Heart right ventricle (tissue), 16 donors: ENCODE measurements around the gene RNASEH2A. TPM values are rescaled to one million over a fixed set of nuclear protein-coding genes. Genes with fewer than 3 reads are reported as not detected.
A peak's percentile ranks its signal among the peaks of the same experiment; 100 is the strongest.

ENCODE experiments used
- ATAC-seq, 8 donors: fragments of 200-7000 bp; cut with Tn5 transposase; one replicate each; pipeline ENCODE4 v1.9.1; 2020; ENCODE audit warnings: mild to moderate bottlenecking in 8 of 8, moderate library complexity in 8 of 8, moderate number of reproducible peaks in 1 of 8
- DNase-seq, 2 donors: peaks; one replicate each; pipeline ENCODE4 v3.0.0-alpha.2; 2020
- H3K27ac ChIP-seq, 10 donors: fragments of 200-600 bp; sonication (generic) in 2 of 10; one replicate each; pipeline versions ENCODE4 v1.5.0 to v1.8.0; 2020 to 2022; ENCODE audit warnings: mild to moderate bottlenecking in 3 of 10
- H3K27me3 ChIP-seq, 7 donors: fragments of 200-600 bp; one replicate each; pipeline ENCODE4 v1.8.0; 2021 to 2022; ENCODE audit warnings: mild to moderate bottlenecking in 2 of 7
- H3K36me3 ChIP-seq, 9 donors: fragments of 200-600 bp; sonication (generic) in 1 of 9; one replicate each; pipeline versions ENCODE4 v1.5.0 to v1.8.0; 2020 to 2022; ENCODE audit warnings: mild to moderate bottlenecking in 2 of 9
- H3K4me1 ChIP-seq, 9 donors: fragments of 200-600 bp; sonication (generic) in 1 of 9; one replicate each; pipeline versions ENCODE4 v1.5.0 to v1.8.0; 2020 to 2022; ENCODE audit warnings: mild to moderate bottlenecking in 4 of 9
- H3K4me3 ChIP-seq, 10 donors: fragments of 200-600 bp; sonication (generic) in 2 of 10; one replicate each; pipeline versions ENCODE4 v1.5.0 to v1.8.0; 2020 to 2022; ENCODE audit warnings: mild to moderate bottlenecking in 7 of 10, moderate library complexity in 2 of 10
- H3K9me3 ChIP-seq, 11 donors: fragments of 200-600 bp in 10 of 11; sonication (generic) in 2 of 11; one replicate each; pipeline versions ENCODE4 v1.5.0 to v1.8.0; 2013 to 2022; ENCODE audit warnings: mild to moderate bottlenecking in 2 of 11, control low read depth in 1 of 11, moderate library complexity in 1 of 11
- WGBS, 2 donors: extraction: QIAGEN DNeasy Blood & Tissue Kit; methylation state at CpG; one replicate each; pipeline ENCODE4 v1.1.7; 2013; ENCODE audit warnings: inconsistent platforms in 1 of 2; 5-methylcytosine and 5-hydroxymethylcytosine counted together
- intact Hi-C, 10 donors: fragments of 100-400 bp; cut with DNase I; formaldehyde crosslinking; loops; one replicate each; pipeline versions ENCODE4 v1.11.1 to v1.14.2; 2022
- polyA plus RNA-seq, 2 donors: library from polyadenylated mRNA; stranded (reverse); fragments of 200-250 nt; gene quantifications; one replicate each; pipeline ENCODE4 v1.2.3, GENCODE V29; 2013
- total RNA-seq, 10 donors: library from RNA; stranded (reverse); fragmentation: NEBNext Ultra II Directional in 3 of 10; extraction: Animal tissue kit (Norgen Biotek cat#: 25700) in 3 of 10; gene quantifications; one replicate each; pipeline versions ENCODE4 v1.2.1 to v1.2.4, GENCODE V29; 2021 to 2023
- TF ChIP-seq, protein P1 (sequence below), 9 donors: fragments of 200-600 bp; sonication (generic) in 2 of 9; IDR thresholded peaks; one replicate each; pipeline versions ENCODE4 v1.5.0 to v1.8.0; 2021 to 2022; ENCODE audit warnings: antibody characterized with exemption in 9 of 9, mild to moderate bottlenecking in 5 of 9, moderate library complexity in 1 of 9
- donor health status: Arrhythmogenic right ventricular cardiomyopathy.
- donor health status: ischemic (EF 13 %, LVEDD 7.1; RV severe dilation, severe dysfunction).
- donor health status: healthy with polysubstance abuse.
- donor health status: DM: no; HTN: yes; CAD: no.
- donor health status: DM: no; HTN: no; CAD: no.
- donor health status: ischemic (EF 25% LVEDD 6.9; RV normal size, moderate dysfunction).
- donor health status: ischemic (EF 25% LVEDD 5.7; RV mildly dilated, moderate dysfunction).
- donor health status: healthy.
- donor health status: DM: yes; HTN: yes; CAD: no.
- donor health status: Ischemic cardiomyopathy.
- donor health status: ischemic (EF 35%, LVEDD 5.7; RV mildly dilated, moderate dysfunction).
- donor health status: nonischemic (EF 11% LVEDD 7.7; RV severe dilation, severe dysfunction).
- donor health status: DM: yes; HTN: yes; CAD: no.
- donor health status: PGD.
- donor health status: ischemic (EF 29% LVEDD 5.4; RV normal size, mild dysfunction).
- donor health status: nonischemic (EF 23%, LVEDD 6.1; RV moderate dilation, normal function).

Gene RNASEH2A
- total and polyA plus RNA-seq, 12 donors = 1.9 to 6.9 (median 4.1) TPM

DNA sequence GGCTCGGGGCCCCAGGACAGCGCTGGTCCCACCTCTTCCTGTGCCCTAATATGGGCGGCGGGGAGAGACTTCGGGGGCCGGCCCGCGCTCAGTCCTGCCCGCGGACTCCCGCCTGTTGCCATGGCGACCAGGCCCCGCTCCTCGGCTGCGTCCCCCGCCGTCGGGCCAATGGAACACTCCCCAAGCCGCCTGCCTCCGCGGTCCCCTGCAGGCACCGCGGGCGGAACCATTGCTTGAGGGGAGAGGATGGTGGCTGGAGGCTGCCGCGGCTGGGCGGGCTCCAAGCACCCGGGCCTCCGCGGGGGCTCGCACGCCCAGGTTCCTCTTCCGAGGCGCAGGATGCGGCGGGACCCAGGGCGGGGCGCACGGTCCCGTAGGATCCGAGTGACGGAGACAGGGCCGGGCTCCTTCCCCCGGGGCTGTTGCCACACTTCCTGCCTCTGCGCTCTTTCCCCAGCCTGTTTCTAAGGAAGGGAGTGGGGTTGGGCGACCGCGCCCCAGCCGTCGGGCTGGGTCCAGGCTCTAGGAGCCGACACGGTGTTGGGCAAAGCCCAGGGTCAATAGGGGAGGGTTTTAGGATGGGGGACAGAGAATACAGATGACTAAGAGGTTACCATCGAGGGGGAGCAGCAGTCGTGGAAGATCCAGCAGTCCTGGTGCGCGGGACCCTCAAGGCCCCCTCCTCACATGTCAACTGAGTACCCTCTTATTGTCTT is 16.3 kb upstream of the RNASEH2A start:
- Histone ChIP-seq H3K9me3 (no peaks in the 10 kb centered on the region), H3K4me3 (peak overlapping the region; percentile 30 to 100 (median 85)), H3K27ac (peak overlapping the region; percentile 94 to 100 (median 99)), H3K4me1 (peaks cover 33 to 68% (median 57%) of the 10 kb centered on the region in 9 donors), H3K36me3 (peaks cover 0 to 15% (median 0%) of the 10 kb centered on the region in 9 donors), H3K27me3 (no peaks in the 10 kb centered on the region)
- TF ChIP-seq, protein P1, sequence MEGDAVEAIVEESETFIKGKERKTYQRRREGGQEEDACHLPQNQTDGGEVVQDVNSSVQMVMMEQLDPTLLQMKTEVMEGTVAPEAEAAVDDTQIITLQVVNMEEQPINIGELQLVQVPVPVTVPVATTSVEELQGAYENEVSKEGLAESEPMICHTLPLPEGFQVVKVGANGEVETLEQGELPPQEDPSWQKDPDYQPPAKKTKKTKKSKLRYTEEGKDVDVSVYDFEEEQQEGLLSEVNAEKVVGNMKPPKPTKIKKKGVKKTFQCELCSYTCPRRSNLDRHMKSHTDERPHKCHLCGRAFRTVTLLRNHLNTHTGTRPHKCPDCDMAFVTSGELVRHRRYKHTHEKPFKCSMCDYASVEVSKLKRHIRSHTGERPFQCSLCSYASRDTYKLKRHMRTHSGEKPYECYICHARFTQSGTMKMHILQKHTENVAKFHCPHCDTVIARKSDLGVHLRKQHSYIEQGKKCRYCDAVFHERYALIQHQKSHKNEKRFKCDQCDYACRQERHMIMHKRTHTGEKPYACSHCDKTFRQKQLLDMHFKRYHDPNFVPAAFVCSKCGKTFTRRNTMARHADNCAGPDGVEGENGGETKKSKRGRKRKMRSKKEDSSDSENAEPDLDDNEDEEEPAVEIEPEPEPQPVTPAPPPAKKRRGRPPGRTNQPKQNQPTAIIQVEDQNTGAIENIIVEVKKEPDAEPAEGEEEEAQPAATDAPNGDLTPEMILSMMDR (IDR thresholded peaks at IDR 0.05) = no peak
- WGBS, 2 donors = 0 to 1% methylated on average over 53 to 56 of the region's 56 CpGs
- DNase-seq (peak; percentile 97 to 98), ATAC-seq (peak; percentile 41 to 65 (median 56))
- intact Hi-C loops = loop anchor here in 5 of 10 donors (5.0 to 10.0 kb wide), 4 partner anchors 68 to 365 kb away; partner anchors contain the start of genes IER2 (in 2 of the 5), STX10 (in 2 of the 5) and TNPO2 (in 1 of the 5)

DNA sequence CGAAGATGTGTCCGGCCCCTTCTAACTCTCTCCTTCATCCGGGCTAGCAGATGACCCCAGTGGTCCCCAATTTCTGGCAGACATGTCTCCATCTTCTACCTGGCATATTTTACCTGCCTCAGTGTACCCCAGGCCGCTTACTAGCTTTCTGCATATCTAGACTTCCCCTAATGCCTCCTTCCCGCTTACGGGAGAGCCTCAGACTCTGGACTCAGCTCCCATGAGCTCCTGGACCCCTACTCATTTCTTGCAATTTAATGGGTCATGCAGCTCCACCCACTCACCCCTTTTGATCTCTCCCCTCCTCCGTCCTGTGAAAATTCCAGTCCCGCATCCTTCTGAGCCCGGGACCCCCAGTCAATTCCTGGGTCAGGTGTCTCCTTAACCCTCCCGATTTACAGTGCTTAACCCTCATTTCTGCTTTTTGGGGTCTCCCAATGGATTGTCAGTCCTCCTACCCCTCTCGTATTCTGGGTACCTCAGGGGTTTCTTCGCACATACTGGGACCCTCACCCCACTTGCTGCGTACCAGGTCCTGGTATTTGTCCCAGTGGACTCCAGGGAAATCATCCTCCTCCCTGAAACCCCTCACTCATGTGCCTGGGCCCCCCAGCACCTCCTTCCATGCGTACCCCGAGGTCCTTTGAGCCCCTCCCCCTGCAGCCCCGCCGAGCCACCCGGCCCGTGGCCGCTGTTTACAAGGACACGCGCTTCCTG is 15.6 kb upstream of the RNASEH2A start:
- intact Hi-C loops = loop anchor here in 6 of 10 donors (1.0 to 10.0 kb wide), 5 partner anchors 12 to 364 kb away; partner anchors contain the start of genes IER2 (in 2 of the 6), STX10 (in 2 of the 6) and TNPO2 (in 1 of the 6)
- TF ChIP-seq, protein P1 (IDR thresholded peaks at IDR 0.05) = no peak
- DNase-seq (no peak), ATAC-seq (no peak)
- no peaks in the 10 kb centered on the region for H3K27me3 ChIP-seq
- WGBS, 2 donors = 2 to 3% methylated on average over 22 of the region's 22 CpGs
- H3K9me3 ChIP-seq = no peaks in the 10 kb centered on the region
- H3K4me3 ChIP-seq = peak overlapping the region; percentile 30 to 100 (median 85)
- peaks cover 0 to 15% (median 0%) of the 10 kb centered on the region in 9 donors for H3K36me3 ChIP-seq
- peaks cover 31 to 66% (median 56%) of the 10 kb centered on the region in 9 donors for H3K4me1 ChIP-seq
- peak overlapping the region; percentile 94 to 100 (median 99) for H3K27ac ChIP-seq

DNA sequence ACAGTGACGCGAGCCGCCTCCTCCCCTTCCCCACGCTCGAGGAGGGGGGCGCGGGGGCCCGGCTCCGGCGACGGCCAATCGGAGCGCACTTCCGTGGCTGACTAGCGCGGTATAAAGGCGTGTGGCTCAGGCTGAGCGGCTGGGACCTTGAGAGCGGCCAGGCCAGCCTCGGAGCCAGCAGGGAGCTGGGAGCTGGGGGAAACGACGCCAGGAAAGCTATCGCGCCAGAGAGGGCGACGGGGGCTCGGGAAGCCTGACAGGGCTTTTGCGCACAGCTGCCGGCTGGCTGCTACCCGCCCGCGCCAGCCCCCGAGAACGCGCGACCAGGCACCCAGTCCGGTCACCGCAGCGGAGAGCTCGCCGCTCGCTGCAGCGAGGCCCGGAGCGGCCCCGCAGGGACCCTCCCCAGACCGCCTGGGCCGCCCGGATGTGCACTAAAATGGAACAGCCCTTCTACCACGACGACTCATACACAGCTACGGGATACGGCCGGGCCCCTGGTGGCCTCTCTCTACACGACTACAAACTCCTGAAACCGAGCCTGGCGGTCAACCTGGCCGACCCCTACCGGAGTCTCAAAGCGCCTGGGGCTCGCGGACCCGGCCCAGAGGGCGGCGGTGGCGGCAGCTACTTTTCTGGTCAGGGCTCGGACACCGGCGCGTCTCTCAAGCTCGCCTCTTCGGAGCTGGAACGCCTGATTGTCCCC is 14.9 kb upstream of the RNASEH2A start, which contains the start of gene JUNB:
Gene JUNB, plus strand, starts transcription at position 142 of the 706 bp plus-strand sequence. Its CDS starts 286 bp downstream, at position 428.
- intact Hi-C loops = loop anchor here in 6 of 10 donors (1.0 to 10.0 kb wide), 6 partner anchors 13 to 363 kb away; partner anchors contain the start of genes IER2 (in 2 of the 6), STX10 (in 2 of the 6) and TNPO2 (in 1 of the 6)
- peaks cover 24 to 66% (median 56%) of the 10 kb centered on the region in 9 donors for H3K4me1 ChIP-seq
- H3K27ac ChIP-seq = peak within 1 kb of the TSS; percentile 94 to 100 (median 99)
- no peaks in the 10 kb centered on the region for H3K9me3 ChIP-seq
- peak; percentile 55 to 77 (median 72) for ATAC-seq
- peaks cover 0 to 15% (median 0%) of the 10 kb centered on the region in 9 donors for H3K36me3 ChIP-seq
- H3K4me3 ChIP-seq = peak within 1 kb of the TSS; percentile 64 to 100 (median 85)
- no peaks in the 10 kb centered on the region for H3K27me3 ChIP-seq
- TF ChIP-seq, protein P1 (IDR thresholded peaks at IDR 0.05) = no peak
- peak; percentile 98 for DNase-seq
- WGBS, 2 donors = 0 to 1% methylated on average over 73 of the region's 73 CpGs
